PFSK-1 (cell line): Measurements from ENCODE around the gene LCOR.

Experiments
- SIN3A ChIP-seq: IDR thresholded peaks from 2 replicates; pipeline ENCODE4 v1.6.1; 2012; ENCODE audit warnings: mild to moderate bottlenecking, low read length, moderate library complexity, borderline replicate concordance; ENCODE audit not compliant: insufficient read depth
- TAF1 ChIP-seq: IDR thresholded peaks from 2 replicates; pipeline ENCODE4 v1.6.1; 2012; ENCODE audit warnings: low read length, control low read depth, borderline replicate concordance; ENCODE audit not compliant: insufficient read depth
- TF ChIP-seq, protein P1 (sequence below), 2 experiments: IDR thresholded peaks; 2 replicates each; pipeline versions ENCODE4 v1.6.1 to v1.8.0; 2011 to 2012; ENCODE audit warnings: low read depth in 2 of 2, low read length in 2 of 2, control low read depth in 1 of 2, inconsistent platforms in 1 of 2, mild to moderate bottlenecking in 1 of 2, moderate library complexity in 1 of 2; ENCODE audit not compliant: insufficient read depth in 1 of 2

DNA sequence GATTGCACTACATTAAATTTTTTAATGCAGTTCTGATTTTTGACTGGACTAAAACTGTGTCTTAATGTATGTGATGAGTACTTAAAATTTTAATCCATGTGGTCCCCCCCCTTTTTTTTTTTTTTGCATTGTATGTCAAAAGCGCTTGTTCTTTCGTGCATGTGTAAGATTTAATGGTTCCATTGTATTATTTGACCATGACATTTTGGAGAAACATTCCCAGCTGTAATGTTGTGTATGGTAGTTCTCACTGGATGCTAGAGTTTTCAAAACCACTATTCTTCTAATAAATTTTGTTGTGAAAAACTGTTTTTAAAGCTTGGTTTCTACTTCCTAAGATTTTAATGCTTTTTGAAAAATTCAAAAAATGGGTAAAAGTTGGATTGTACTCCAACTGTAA, 132.0 kb downstream of the LCOR start:
- TF ChIP-seq TAF1 (no peak), SIN3A (no peak)
- TF ChIP-seq, protein P1, sequence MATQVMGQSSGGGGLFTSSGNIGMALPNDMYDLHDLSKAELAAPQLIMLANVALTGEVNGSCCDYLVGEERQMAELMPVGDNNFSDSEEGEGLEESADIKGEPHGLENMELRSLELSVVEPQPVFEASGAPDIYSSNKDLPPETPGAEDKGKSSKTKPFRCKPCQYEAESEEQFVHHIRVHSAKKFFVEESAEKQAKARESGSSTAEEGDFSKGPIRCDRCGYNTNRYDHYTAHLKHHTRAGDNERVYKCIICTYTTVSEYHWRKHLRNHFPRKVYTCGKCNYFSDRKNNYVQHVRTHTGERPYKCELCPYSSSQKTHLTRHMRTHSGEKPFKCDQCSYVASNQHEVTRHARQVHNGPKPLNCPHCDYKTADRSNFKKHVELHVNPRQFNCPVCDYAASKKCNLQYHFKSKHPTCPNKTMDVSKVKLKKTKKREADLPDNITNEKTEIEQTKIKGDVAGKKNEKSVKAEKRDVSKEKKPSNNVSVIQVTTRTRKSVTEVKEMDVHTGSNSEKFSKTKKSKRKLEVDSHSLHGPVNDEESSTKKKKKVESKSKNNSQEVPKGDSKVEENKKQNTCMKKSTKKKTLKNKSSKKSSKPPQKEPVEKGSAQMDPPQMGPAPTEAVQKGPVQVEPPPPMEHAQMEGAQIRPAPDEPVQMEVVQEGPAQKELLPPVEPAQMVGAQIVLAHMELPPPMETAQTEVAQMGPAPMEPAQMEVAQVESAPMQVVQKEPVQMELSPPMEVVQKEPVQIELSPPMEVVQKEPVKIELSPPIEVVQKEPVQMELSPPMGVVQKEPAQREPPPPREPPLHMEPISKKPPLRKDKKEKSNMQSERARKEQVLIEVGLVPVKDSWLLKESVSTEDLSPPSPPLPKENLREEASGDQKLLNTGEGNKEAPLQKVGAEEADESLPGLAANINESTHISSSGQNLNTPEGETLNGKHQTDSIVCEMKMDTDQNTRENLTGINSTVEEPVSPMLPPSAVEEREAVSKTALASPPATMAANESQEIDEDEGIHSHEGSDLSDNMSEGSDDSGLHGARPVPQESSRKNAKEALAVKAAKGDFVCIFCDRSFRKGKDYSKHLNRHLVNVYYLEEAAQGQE (IDR thresholded peaks at IDR 0.05; ENCODE audit: insufficient read depth in 1 of 2, low read depth in 2 of 2, low read length in 2 of 2), result no peak
